Measurements from ENCODE around the gene MICAL3. TPM values are rescaled to one million over a fixed set of nuclear protein-coding genes. Genes with fewer than 3 reads are reported as not detected.

Gene MICAL3
- polyA plus RNA-seq, 2 of the 4 experiments (the other 2 are of a cell fraction) = 20.5 to 30.1 TPM

GRCh38 chr22:18050065-18050464 lies 25.7 kb upstream of the MICAL3 start:
- H3K4me3 ChIP-seq = no peak overlapping the region
- no peak for ATAC-seq
- no peak for DNase-seq (ENCODE audit: low read depth in 1 of 2, low spot score in 1 of 2)
- no peak for FAIRE-seq
- POLR2A ChIA-PET = no interaction called here
- H3K4me2 ChIP-seq = no peak overlapping the region
- 94% methylated on average over 5 of the region's 5 CpGs for WGBS (ENCODE audit: missing lambda C conversion rate)
- no peak for TF ChIP-seq GATA3 (IDR thresholded peaks at IDR 0.05; ENCODE audit: borderline replicate concordance)
- TF ChIP-seq JUN (IDR thresholded peaks at IDR 0.05) = no peak
- TF ChIP-seq PHF8 (IDR thresholded peaks at IDR 0.05; ENCODE audit: borderline replicate concordance, low read depth) = no peak
- no peak for TF ChIP-seq HDAC2 (IDR thresholded peaks at IDR 0.05)
- no peak for TF ChIP-seq CTCF (IDR thresholded peaks at IDR 0.05)
- TF ChIP-seq HES2 (IDR thresholded peaks at IDR 0.05) = no peak
- TF ChIP-seq NPAS2 (CRISPR knock-in tag; IDR thresholded peaks at IDR 0.05; ENCODE audit: borderline replicate concordance) = no peak
- no peak for TF ChIP-seq ESRRA (IDR thresholded peaks at IDR 0.05; ENCODE audit: borderline replicate concordance, low read length)
- no peak for TF ChIP-seq TP53 (CRISPR knock-in tag; IDR thresholded peaks at IDR 0.05)
- TF ChIP-seq MAZ (IDR thresholded peaks at IDR 0.05; ENCODE audit: borderline replicate concordance, low read depth, low read length) = no peak
- no peak for TF ChIP-seq MAX (IDR thresholded peaks at IDR 0.05)
- H3K9me3 ChIP-seq = no peaks in the 10 kb centered on the region
- H3K27ac ChIP-seq = peak overlapping the region in 1 of 2 experiments; percentile 48; a peak in 3 of 6 replicates
- CTCF ChIA-PET = interaction anchor here (1.5 kb wide), 1 partner anchor 26 kb away, joined by 5 read pairs; no protein-coding TSS in a partner anchor
- peaks cover 4% of the 10 kb centered on the region; the same call in 1 of the 3 replicates for H3K4me1 ChIP-seq

- Histone ChIP-seq H3K4me2 (no peak overlapping the region), H3K27ac (no peak overlapping the region), H3K9me3 (no peaks in the 10 kb centered on the region), H3K4me1 (peaks cover 4% of the 10 kb centered on the region; the same call in 1 of the 3 replicates), H3K4me3 (no peak overlapping the region)
- no peak for TF ChIP-seq FOSB (CRISPR knock-in tag; IDR thresholded peaks at IDR 0.05)
- TF ChIP-seq HEYL (CRISPR knock-in tag; IDR thresholded peaks at IDR 0.05) = no peak
- TF ChIP-seq TFCP2L1 (CRISPR knock-in tag; IDR thresholded peaks at IDR 0.05) = no peak
- TF ChIP-seq HOXB5 (CRISPR knock-in tag; IDR thresholded peaks at IDR 0.05) = no peak
- no peak for TF ChIP-seq GATA3 (IDR thresholded peaks at IDR 0.05; ENCODE audit: borderline replicate concordance)
- TF ChIP-seq ATOH8 (CRISPR knock-in tag; IDR thresholded peaks at IDR 0.05; ENCODE audit: low read depth) = no peak
- no peak for TF ChIP-seq ZFP36 (IDR thresholded peaks at IDR 0.05; ENCODE audit: borderline replicate concordance, partially characterized antibody)
- TF ChIP-seq RNF2 (IDR thresholded peaks at IDR 0.05; ENCODE audit: borderline replicate concordance, low read depth) = no peak
- no peak for TF ChIP-seq NPAS2 (CRISPR knock-in tag; IDR thresholded peaks at IDR 0.05; ENCODE audit: borderline replicate concordance)
- FAIRE-seq = no peak
- no peak for ATAC-seq
- ChIA-PET CTCF (interaction anchor here (1.3 kb wide), 1 partner anchor 28 kb away, joined by 4 read pairs; no protein-coding TSS in a partner anchor), POLR2A (no interaction called here)
- DNase-seq (ENCODE audit: low read depth in 1 of 2, low spot score in 1 of 2) = no peak
- WGBS (ENCODE audit: missing lambda C conversion rate) = 93% methylated on average over 28 of the region's 29 CpGs
Observed at GRCh38 chr22:18048441-18048898, 24.1 kb upstream of the MICAL3 start.

GRCh38 chr22:18048041-18048440 lies 23.7 kb upstream of the MICAL3 start:
- no peak overlapping the region for H3K4me2 ChIP-seq
- ATAC-seq (no peak), FAIRE-seq (no peak)
- TF ChIP-seq JUNB (IDR thresholded peaks at IDR 0.05) (no peak), NR3C1 (IDR thresholded peaks at IDR 0.05) (no peak), TFCP2L1 (CRISPR knock-in tag; IDR thresholded peaks at IDR 0.05) (no peak), BCL3 (IDR thresholded peaks at IDR 0.05) (no peak), HOXB5 (CRISPR knock-in tag; IDR thresholded peaks at IDR 0.05) (no peak), FOXS1 (CRISPR knock-in tag; IDR thresholded peaks at IDR 0.05) (no peak), USF2 (IDR thresholded peaks at IDR 0.05) (no peak), EHF (CRISPR knock-in tag; IDR thresholded peaks at IDR 0.05) (no peak), PBX3 (IDR thresholded peaks at IDR 0.05) (no peak), CBX2 (IDR thresholded peaks at IDR 0.05; ENCODE audit: borderline replicate concordance, low read depth) (no peak), ATOH8 (CRISPR knock-in tag; IDR thresholded peaks at IDR 0.05; ENCODE audit: low read depth) (no peak), POLR2AphosphoS2 (conservative IDR thresholded peaks at IDR 0.05; ENCODE audit: low read length) (no peak)

More at GRCh38 chr22:18048041-18048440, 23.7 kb upstream of the MICAL3 start:
- DNase-seq (ENCODE audit: low read depth in 1 of 2, low spot score in 1 of 2) = no peak
- no peak overlapping the region for H3K27ac ChIP-seq
- H3K9me3 ChIP-seq = no peaks in the 10 kb centered on the region
- POLR2A ChIA-PET = no interaction called here
- CTCF ChIA-PET = interaction anchor here (1.3 kb wide), 1 partner anchor 28 kb away, joined by 4 read pairs; no protein-coding TSS in a partner anchor
- WGBS (ENCODE audit: missing lambda C conversion rate) = 88% methylated on average over 9 of the region's 9 CpGs
- H3K4me1 ChIP-seq = peaks cover 4% of the 10 kb centered on the region; the same call in 1 of the 3 replicates
- no peak overlapping the region for H3K4me3 ChIP-seq
